Gastrocnemius medialis (tissue), 4 donors: ENCODE data around the gene CRYBG1.

Experiments used
- CTCF ChIP-seq, 5 experiments: fragments of 450-650 bp in 3 of 5; fragments of 200-600 bp in 2 of 5; sonication (generic) in 2 of 5; IDR thresholded peaks in 4 of 5; conservative IDR thresholded peaks in 1 of 5; 1 replicate in 4 of 5; 2 replicates in 1 of 5; pipeline ENCODE4 v1.5.1; 2016 to 2019; ENCODE audit warnings: antibody characterized with exemption in 5 of 5, mild to moderate bottlenecking in 3 of 5, moderate library complexity in 3 of 5
- POLR2A ChIP-seq, 2 donors: fragments of 450-650 bp; IDR thresholded peaks; one replicate each; pipeline ENCODE4 v1.6.1; 2017; ENCODE audit warnings: antibody characterized with exemption in 2 of 2, mild to moderate bottlenecking in 2 of 2, moderate library complexity in 2 of 2

GRCh38 chr6:106360410-106360988 lies at the start of gene CRYBG1:
- TF ChIP-seq POLR2A (IDR thresholded peaks at IDR 0.05) (no peak), CTCF (IDR thresholded peaks at IDR 0.05 in 4 of 5, conservative IDR thresholded peaks at IDR 0.05 in 1 of 5) (peak in 4 of 5 experiments; percentile 48 to 73 (median 70))
